ENCODE data around the gene DTWD1. TPM values are rescaled to one million over a fixed set of nuclear protein-coding genes. Genes with fewer than 3 reads are reported as not detected.
"Not testable (repeated sequence)": the region's sequence is repeated elsewhere in the genome, so short reads cannot be mapped to it uniquely, and the experiment has no call there.

The DTWD1 gene
- total RNA-seq, 2 experiments from 2014 or later, result 20.1 to 24.0 TPM

- Mint-ChIP-seq H3K9me3 (peaks cover 11% of the 10 kb centered on the region), H3K4me1 (no peaks in the 10 kb centered on the region), H3K36me3 (no peaks in the 10 kb centered on the region), H3K4me3 (no peak overlapping the region), H3K27ac (no peak overlapping the region), H3K27me3 (peaks cover 26% of the 10 kb centered on the region)
- POLR2A ChIA-PET, result no interaction called here
- ATAC-seq (ENCODE audit: low read depth) (no peak), DNase-seq (no peak)
Observed at GRCh38 chr15:49656734-49657133, 35.9 kb downstream of the DTWD1 start.

GRCh38 chr15:49664716-49665115 lies 43.9 kb downstream of the DTWD1 start:
- Mint-ChIP-seq H3K27me3 (peaks cover 22% of the 10 kb centered on the region), H3K9me3 (no peaks in the 10 kb centered on the region), H3K36me3 (no peaks in the 10 kb centered on the region), H3K27ac (no peak overlapping the region), H3K4me3 (no peak overlapping the region), H3K4me1 (no peaks in the 10 kb centered on the region)
- DNase-seq (no peak), ATAC-seq (ENCODE audit: low read depth) (no peak)
- POLR2A ChIA-PET, result no interaction called here

GRCh38 chr15:49666486-49666885 lies 45.6 kb downstream of the DTWD1 start:
- H3K4me3 Mint-ChIP-seq; ATAC-seq (ENCODE audit: low read depth); DNase-seq; H3K9me3 Mint-ChIP-seq; H3K4me1 Mint-ChIP-seq; POLR2A ChIA-PET; H3K27ac Mint-ChIP-seq; H3K36me3 Mint-ChIP-seq: not testable (repeated sequence)
- peaks cover 14% of the 10 kb centered on the region for H3K27me3 Mint-ChIP-seq

GRCh38 chr15:49669288-49669687 lies 48.4 kb downstream of the DTWD1 start:
- H3K9me3 Mint-ChIP-seq, result no peaks in the 10 kb centered on the region
- no peak overlapping the region for H3K27ac Mint-ChIP-seq
- no peak for ATAC-seq (ENCODE audit: low read depth)
- H3K4me3 Mint-ChIP-seq, result no peak overlapping the region
- no peaks in the 10 kb centered on the region for H3K36me3 Mint-ChIP-seq
- no peak for DNase-seq
- POLR2A ChIA-PET, result no interaction called here
- H3K4me1 Mint-ChIP-seq, result no peaks in the 10 kb centered on the region
- H3K27me3 Mint-ChIP-seq, result peaks cover 15% of the 10 kb centered on the region

- Mint-ChIP-seq H3K9me3 (peaks cover 1% of the 10 kb centered on the region), H3K36me3 (no peaks in the 10 kb centered on the region), H3K27ac (no peak overlapping the region), H3K27me3 (peaks cover 17% of the 10 kb centered on the region), H3K4me1 (no peaks in the 10 kb centered on the region), H3K4me3 (no peak overlapping the region)
- no peak for DNase-seq
- POLR2A ChIA-PET, result no interaction called here
- ATAC-seq (ENCODE audit: low read depth), result no peak
Observed at GRCh38 chr15:49673861-49674260, 53.0 kb downstream of the DTWD1 start.

- Mint-ChIP-seq H3K36me3 (no peaks in the 10 kb centered on the region), H3K27ac (no peak overlapping the region), H3K27me3 (peaks cover 17% of the 10 kb centered on the region), H3K4me3 (no peak overlapping the region), H3K4me1 (no peaks in the 10 kb centered on the region), H3K9me3 (peaks cover 1% of the 10 kb centered on the region)
- ATAC-seq (ENCODE audit: low read depth) (no peak), DNase-seq (no peak)
- POLR2A ChIA-PET, result no interaction called here
Observed at GRCh38 chr15:49674370-49674769, 53.5 kb downstream of the DTWD1 start.

GRCh38 chr15:49675041-49675440 lies 54.2 kb downstream of the DTWD1 start:
- no peak for ATAC-seq (ENCODE audit: low read depth)
- no peak overlapping the region for H3K4me3 Mint-ChIP-seq
- no peaks in the 10 kb centered on the region for H3K36me3 Mint-ChIP-seq
- peaks cover 1% of the 10 kb centered on the region for H3K9me3 Mint-ChIP-seq
- H3K27ac Mint-ChIP-seq, result no peak overlapping the region
- POLR2A ChIA-PET, result no interaction called here
- peaks cover 17% of the 10 kb centered on the region for H3K27me3 Mint-ChIP-seq
- no peaks in the 10 kb centered on the region for H3K4me1 Mint-ChIP-seq
- no peak for DNase-seq

- H3K36me3 Mint-ChIP-seq, result no peaks in the 10 kb centered on the region
- no peak for ATAC-seq (ENCODE audit: low read depth)
- POLR2A ChIA-PET, result no interaction called here
- peaks cover 1% of the 10 kb centered on the region for H3K9me3 Mint-ChIP-seq
- H3K27me3 Mint-ChIP-seq, result peaks cover 20% of the 10 kb centered on the region
- H3K4me3 Mint-ChIP-seq, result no peak overlapping the region
- H3K27ac Mint-ChIP-seq, result no peak overlapping the region
- H3K4me1 Mint-ChIP-seq, result no peaks in the 10 kb centered on the region
- DNase-seq, result no peak
Observed at GRCh38 chr15:49678655-49679054, 57.8 kb downstream of the DTWD1 start.

- POLR2A ChIA-PET, result no interaction called here
- no peak overlapping the region for H3K4me3 Mint-ChIP-seq
- no peaks in the 10 kb centered on the region for H3K36me3 Mint-ChIP-seq
- no peaks in the 10 kb centered on the region for H3K4me1 Mint-ChIP-seq
- ATAC-seq (ENCODE audit: low read depth) (no peak), DNase-seq (no peak)
- no peaks in the 10 kb centered on the region for H3K9me3 Mint-ChIP-seq
- H3K27ac Mint-ChIP-seq, result no peak overlapping the region
- peaks cover 6% of the 10 kb centered on the region for H3K27me3 Mint-ChIP-seq
Observed at GRCh38 chr15:49686599-49686998, 65.8 kb downstream of the DTWD1 start.

GRCh38 chr15:49688135-49688790 lies 67.4 kb downstream of the DTWD1 start:
- Mint-ChIP-seq H3K9me3 (no peaks in the 10 kb centered on the region), H3K36me3 (no peaks in the 10 kb centered on the region), H3K27ac (no peak overlapping the region), H3K4me3 (no peak overlapping the region), H3K27me3 (peaks cover 18% of the 10 kb centered on the region), H3K4me1 (no peaks in the 10 kb centered on the region)
- POLR2A ChIA-PET, result no interaction called here
- no peak for DNase-seq
- ATAC-seq (ENCODE audit: low read depth), result no peak

GRCh38 chr15:49692514-49693090 lies 71.8 kb downstream of the DTWD1 start:
- no peaks in the 10 kb centered on the region for H3K9me3 Mint-ChIP-seq
- H3K36me3 Mint-ChIP-seq, result no peaks in the 10 kb centered on the region
- ATAC-seq (ENCODE audit: low read depth), result no peak
- no peak overlapping the region for H3K27ac Mint-ChIP-seq
- H3K4me1 Mint-ChIP-seq, result no peaks in the 10 kb centered on the region
- H3K4me3 Mint-ChIP-seq, result no peak overlapping the region
- H3K27me3 Mint-ChIP-seq, result peaks cover 25% of the 10 kb centered on the region
- DNase-seq, result no peak
- POLR2A ChIA-PET, result no interaction called here

- Mint-ChIP-seq H3K4me1 (no peaks in the 10 kb centered on the region), H3K27me3 (peaks cover 25% of the 10 kb centered on the region), H3K9me3 (no peaks in the 10 kb centered on the region), H3K36me3 (no peaks in the 10 kb centered on the region), H3K27ac (no peak overlapping the region), H3K4me3 (no peak overlapping the region)
- ATAC-seq (ENCODE audit: low read depth), result no peak
- POLR2A ChIA-PET, result no interaction called here
- DNase-seq, result no peak
Observed at GRCh38 chr15:49693498-49693897, 72.7 kb downstream of the DTWD1 start.

- H3K9me3 Mint-ChIP-seq, result no peaks in the 10 kb centered on the region
- H3K27me3 Mint-ChIP-seq, result peaks cover 21% of the 10 kb centered on the region
- no peaks in the 10 kb centered on the region for H3K36me3 Mint-ChIP-seq
- no peaks in the 10 kb centered on the region for H3K4me1 Mint-ChIP-seq
- H3K27ac Mint-ChIP-seq, result no peak overlapping the region
- POLR2A ChIA-PET, result no interaction called here
- ATAC-seq (ENCODE audit: low read depth) (no peak), DNase-seq (no peak)
- H3K4me3 Mint-ChIP-seq, result no peak overlapping the region
Observed at GRCh38 chr15:49696433-49696832, 75.6 kb downstream of the DTWD1 start.

- Mint-ChIP-seq H3K4me1 (no peaks in the 10 kb centered on the region), H3K27me3 (peaks cover 17% of the 10 kb centered on the region), H3K4me3 (no peak overlapping the region), H3K36me3 (no peaks in the 10 kb centered on the region), H3K27ac (no peak overlapping the region), H3K9me3 (no peaks in the 10 kb centered on the region)
- POLR2A ChIA-PET, result no interaction called here
- ATAC-seq (ENCODE audit: low read depth) (no peak), DNase-seq (no peak)
Observed at GRCh38 chr15:49697121-49697520, 76.3 kb downstream of the DTWD1 start.

All from activated naive CD8-positive, alpha-beta T cell treated with anti-CD3 and anti-CD28 coated beads, Interleukin-2, amount 10 ng/mL, durations not matched to agents 7 days and 5 days (primary cell).